Measurements from ENCODE around the gene FOXI1. TPM values are rescaled to one million over a fixed set of nuclear protein-coding genes. Genes with fewer than 3 reads are reported as not detected.

Gene FOXI1
- polyA plus RNA-seq, 2 of the 4 experiments (the other 2 are of a cell fraction), result not detected

GRCh38 chr5:170117736-170118135 lies 12.0 kb downstream of the FOXI1 start (continued):
- TF ChIP-seq RNF2 (IDR thresholded peaks at IDR 0.05; ENCODE audit: borderline replicate concordance, low read depth), result no peak

DNA sequence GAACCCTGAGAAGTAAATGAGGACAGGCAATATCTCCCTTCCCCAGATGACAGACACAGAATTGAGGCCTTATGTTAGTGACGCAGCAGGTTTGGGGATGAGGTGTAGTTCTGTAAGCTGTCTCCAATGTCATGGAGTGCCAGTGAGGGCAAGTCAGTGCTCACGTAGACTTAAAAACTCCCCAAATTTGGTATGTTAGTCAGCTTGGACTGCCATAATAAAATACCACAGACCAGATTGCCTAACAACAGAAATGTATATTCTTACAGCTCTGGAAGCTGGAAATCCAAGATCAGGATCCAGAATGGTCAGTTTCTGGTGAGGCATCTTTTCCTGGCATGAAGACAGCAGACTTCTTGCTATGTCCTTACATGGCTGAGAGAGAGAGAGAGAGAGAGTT lies 14.9 kb downstream of the FOXI1 start:
- no peak for DNase-seq (ENCODE audit: low read depth in 1 of 2, low spot score in 1 of 2)
- Histone ChIP-seq H3K4me2 (no peak overlapping the region), H3K4me3 (no peak overlapping the region), H3K9me3 (peaks cover 6% of the 10 kb centered on the region; the same call in 1 of the 3 replicates), H3K4me1 (no peaks in the 10 kb centered on the region), H3K27ac (no peak overlapping the region)
- ATAC-seq, result no peak
- POLR2A ChIA-PET, result no interaction called here
- CTCF ChIA-PET, result interaction anchor here (0.6 to 33.1 kb wide), 5 partner anchors 19 to 95 kb away, joined by 3 to 691 read pairs (median 5); no protein-coding TSS in a partner anchor
- 93% methylated on average over 2 of the region's 2 CpGs for WGBS (ENCODE audit: missing lambda C conversion rate)
- TF ChIP-seq RNF2 (IDR thresholded peaks at IDR 0.05; ENCODE audit: borderline replicate concordance, low read depth) (no peak), FOXS1 (CRISPR knock-in tag; IDR thresholded peaks at IDR 0.05) (no peak), ZFP36 (IDR thresholded peaks at IDR 0.05; ENCODE audit: borderline replicate concordance, partially characterized antibody) (no peak)
- FAIRE-seq, result no peak

DNA sequence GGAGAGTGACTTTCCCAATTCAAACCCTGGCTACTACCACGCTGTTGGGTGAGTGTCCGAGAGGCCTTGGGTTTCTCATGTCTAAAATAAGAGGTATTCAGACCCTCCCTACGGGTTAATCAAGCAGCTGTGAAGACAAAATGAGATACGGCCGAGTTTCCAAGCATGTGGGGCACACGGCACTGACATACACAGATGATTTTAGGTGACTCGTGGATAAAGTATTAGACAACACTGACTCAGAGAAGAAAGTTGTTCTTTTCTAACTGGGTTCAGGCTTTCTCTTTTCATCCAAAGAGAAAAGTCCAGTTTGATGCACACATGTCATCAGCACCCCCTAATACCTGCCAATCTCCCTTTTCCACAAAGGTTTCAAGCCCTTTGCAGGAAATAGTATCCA lies 15.6 kb downstream of the FOXI1 start:
- 49% methylated on average over 7 of the region's 7 CpGs for whole genome bisulfite sequencing (ENCODE audit: missing lambda C conversion rate)
- POLR2A ChIA-PET, result no interaction called here
- CTCF ChIA-PET, result interaction anchor here (0.6 to 33.1 kb wide), 6 partner anchors 20 to 95 kb away, joined by 3 to 691 read pairs (median 5); no protein-coding TSS in a partner anchor
- H3K9me3 ChIP-seq, result peaks cover 11% of the 10 kb centered on the region; the same call in 1 of the 3 replicates
- DNase-seq (ENCODE audit: low read depth in 1 of 2, low spot score in 1 of 2) (no peak), FAIRE-seq (no peak), ATAC-seq (no peak)
- TF ChIP-seq HOXB5 (CRISPR knock-in tag; IDR thresholded peaks at IDR 0.05), result no peak
- TF ChIP-seq BCL3 (IDR thresholded peaks at IDR 0.05), result no peak
- TF ChIP-seq CBX2 (IDR thresholded peaks at IDR 0.05; ENCODE audit: borderline replicate concordance, low read depth), result no peak
- no peak for TF ChIP-seq POLR2A (IDR thresholded peaks at IDR 0.05; ENCODE audit: low read length)
- no peak for TF ChIP-seq MYC (IDR thresholded peaks at IDR 0.05; ENCODE audit: borderline replicate concordance, low read length)
- TF ChIP-seq, protein P1, sequence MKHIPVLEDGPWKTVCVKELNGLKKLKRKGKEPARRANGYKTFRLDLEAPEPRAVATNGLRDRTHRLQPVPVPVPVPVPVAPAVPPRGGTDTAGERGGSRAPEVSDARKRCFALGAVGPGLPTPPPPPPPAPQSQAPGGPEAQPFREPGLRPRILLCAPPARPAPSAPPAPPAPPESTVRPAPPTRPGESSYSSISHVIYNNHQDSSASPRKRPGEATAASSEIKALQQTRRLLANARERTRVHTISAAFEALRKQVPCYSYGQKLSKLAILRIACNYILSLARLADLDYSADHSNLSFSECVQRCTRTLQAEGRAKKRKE (CRISPR knock-in tag; IDR thresholded peaks at IDR 0.05; ENCODE audit: low read depth), result no peak
- no peak for TF ChIP-seq CHD2 (IDR thresholded peaks at IDR 0.05; ENCODE audit: low read length, partially characterized antibody)
- no peak for TF ChIP-seq HOXA7 (CRISPR knock-in tag; IDR thresholded peaks at IDR 0.05)
- TF ChIP-seq CBX8 (IDR thresholded peaks at IDR 0.05), result no peak
- TF ChIP-seq MAX (IDR thresholded peaks at IDR 0.05), result no peak
- TF ChIP-seq BHLHE40 (IDR thresholded peaks at IDR 0.05; ENCODE audit: low read depth, low read length), result no peak
- TF ChIP-seq CTCF (IDR thresholded peaks at IDR 0.05), result no peak
- TF ChIP-seq, protein P2, sequence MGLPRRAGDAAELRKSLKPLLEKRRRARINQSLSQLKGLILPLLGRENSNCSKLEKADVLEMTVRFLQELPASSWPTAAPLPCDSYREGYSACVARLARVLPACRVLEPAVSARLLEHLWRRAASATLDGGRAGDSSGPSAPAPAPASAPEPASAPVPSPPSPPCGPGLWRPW (IDR thresholded peaks at IDR 0.05), result no peak
- TF ChIP-seq SREBF2 (IDR thresholded peaks at IDR 0.05), result no peak
- TF ChIP-seq, protein P3, sequence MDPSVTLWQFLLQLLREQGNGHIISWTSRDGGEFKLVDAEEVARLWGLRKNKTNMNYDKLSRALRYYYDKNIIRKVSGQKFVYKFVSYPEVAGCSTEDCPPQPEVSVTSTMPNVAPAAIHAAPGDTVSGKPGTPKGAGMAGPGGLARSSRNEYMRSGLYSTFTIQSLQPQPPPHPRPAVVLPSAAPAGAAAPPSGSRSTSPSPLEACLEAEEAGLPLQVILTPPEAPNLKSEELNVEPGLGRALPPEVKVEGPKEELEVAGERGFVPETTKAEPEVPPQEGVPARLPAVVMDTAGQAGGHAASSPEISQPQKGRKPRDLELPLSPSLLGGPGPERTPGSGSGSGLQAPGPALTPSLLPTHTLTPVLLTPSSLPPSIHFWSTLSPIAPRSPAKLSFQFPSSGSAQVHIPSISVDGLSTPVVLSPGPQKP (IDR thresholded peaks at IDR 0.05; ENCODE audit: low read depth, low read length), result no peak
- no peak for TF ChIP-seq POLR2AphosphoS2 (conservative IDR thresholded peaks at IDR 0.05; ENCODE audit: low read length)
- H3K27ac ChIP-seq, result no peak overlapping the region
- H3K4me3 ChIP-seq, result no peak overlapping the region
- no peak overlapping the region for H3K4me2 ChIP-seq
- no peaks in the 10 kb centered on the region for H3K4me1 ChIP-seq

Data from A549 (cell line).